AG20443 (cell line): ENCODE results near the gene NFASC.

Source experiments
- DNase-seq: peaks from one replicate; pipeline ENCODE4 v3.0.0; 2012; ENCODE audit warnings: low spot score, mixed read lengths

Gene NFASC

DNA sequence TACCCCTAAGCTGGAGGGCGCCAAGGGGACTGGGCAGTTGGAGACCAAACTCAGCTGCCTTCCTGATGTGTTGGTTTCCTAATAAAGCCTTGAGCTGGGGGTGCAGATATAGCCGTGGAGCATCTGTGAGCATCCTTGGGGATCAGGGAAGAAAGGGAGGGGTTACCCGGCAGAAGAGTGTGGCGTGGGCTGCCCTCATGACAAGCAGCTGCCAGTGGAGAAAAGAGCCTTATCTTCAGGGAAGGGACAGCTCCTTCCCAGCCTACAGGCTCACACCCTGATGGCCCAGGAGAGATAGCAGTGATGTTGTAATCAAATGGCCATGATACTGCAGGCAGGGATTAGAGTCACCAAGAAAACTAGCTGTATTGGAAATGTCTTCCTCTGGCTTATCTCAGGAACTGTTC lies 10.8 kb upstream of the NFASC start:
- peak; percentile 26 for DNase-seq

DNA sequence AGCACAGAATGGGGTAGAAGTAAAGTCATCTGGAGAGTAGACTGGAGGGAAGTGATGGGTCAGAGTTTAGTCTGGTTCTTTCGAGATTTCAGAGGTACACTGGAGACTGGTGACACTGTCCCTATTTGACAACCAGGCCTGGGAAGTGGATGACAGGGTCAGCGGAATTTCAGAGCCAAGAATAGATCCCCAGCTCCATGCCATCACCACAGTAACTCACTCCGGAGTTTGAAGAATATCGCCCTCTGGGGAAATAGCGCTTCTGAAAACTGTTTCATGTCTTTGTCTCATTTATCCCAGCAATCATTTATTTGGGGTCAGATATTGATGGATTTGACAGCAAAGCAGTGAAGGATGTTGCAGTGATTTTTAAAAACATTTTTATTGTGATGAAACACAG lies 7.6 kb upstream of the NFASC start:
- no peak for DNase-seq

DNA sequence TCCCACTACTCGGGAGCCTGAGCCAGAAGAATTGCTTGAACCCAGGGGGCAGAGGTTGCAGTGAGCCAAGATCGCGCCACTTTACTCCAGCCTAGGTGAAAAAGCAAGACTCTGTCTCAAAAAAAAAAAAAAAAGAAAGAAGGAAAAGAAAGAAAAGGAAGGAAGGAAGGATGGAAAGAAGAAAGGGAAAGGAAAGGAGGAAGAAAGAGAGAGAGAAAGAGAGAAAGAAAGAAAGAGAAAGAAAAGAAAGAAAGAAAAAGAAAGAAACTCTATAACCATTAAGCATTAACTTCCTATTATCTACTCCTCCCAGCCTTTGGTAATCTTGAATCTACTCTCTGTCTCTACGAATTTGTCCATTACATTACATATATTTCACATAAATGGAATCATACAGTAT lies 6.9 kb upstream of the NFASC start:
- no peak for DNase-seq

DNA sequence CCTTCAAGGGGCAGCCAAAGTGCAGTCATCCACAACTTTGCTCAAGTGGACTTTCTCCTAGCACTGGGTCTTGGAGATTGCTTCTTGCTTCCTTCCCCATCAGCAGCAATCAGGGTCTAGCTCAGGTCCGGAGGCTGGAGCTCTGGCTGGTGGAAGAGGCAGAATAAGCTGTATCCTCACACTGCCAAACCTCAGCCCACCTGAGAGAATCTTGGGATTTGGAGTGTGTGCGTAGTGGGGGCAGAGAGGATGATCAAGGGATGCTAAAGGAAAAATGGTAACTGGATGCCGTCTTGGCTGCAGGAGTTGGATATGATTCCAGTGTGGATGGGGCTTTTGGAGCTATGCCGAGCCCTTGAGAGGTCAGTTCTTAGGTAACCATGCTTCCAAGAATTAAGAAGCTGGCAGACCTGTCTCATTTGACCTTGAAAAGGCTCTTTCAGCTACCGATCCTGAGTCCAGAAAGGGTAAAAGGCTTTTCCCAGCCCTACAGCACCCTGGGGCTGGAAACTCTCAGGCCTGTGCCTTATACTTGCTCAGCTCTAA lies 4.5 kb upstream of the NFASC start:
- DNase-seq: no peak

DNA sequence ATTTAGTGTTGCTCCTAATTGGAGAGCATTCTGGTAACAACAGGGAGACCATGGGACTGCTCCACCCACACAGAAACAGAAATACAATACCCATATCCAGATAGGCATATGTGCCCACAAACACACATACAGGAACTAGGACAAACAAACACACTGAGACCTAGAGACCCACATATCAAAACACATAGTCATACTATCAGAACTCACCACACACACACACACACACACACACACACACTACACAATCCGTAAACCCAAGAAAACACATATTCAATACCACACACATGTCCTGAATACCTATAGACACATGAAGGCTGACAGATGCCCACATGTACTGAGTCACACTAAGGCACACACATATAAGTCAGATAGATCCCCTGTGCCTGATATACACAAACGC lies 3.5 kb upstream of the NFASC start:
- DNase-seq: no peak

DNA sequence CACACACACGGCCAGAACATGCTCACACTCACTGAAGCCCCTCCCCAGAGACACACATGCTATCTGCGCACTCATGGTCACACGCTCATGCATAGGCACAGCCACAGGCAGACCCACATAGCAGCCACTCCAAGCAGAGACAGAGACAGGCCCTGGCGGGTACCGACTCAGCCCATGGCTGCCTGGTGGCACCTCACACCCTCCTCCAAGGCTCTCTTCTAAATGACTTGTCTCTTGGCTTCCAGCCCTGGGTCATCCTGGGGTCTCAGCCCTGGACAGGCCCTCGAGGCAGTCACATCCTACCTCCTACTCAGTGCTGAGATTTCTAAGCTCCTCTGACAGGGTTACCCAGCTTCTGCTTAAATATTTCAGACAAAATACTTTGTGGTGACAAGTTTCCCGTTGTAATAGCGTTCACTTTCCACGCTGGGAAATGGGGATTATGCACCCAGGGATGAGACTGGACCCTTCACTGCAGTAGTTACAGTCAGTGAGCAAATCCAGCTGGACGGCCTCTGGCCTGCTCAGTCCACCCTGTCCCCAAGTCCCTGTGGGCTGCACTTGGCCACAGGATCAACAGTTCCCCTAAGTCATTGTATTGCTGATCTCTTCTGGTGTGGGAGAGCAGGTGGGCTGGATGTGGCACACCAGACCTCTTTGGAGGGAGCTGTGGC lies 2.9 kb upstream of the NFASC start:
- DNase-seq: no peak

DNA sequence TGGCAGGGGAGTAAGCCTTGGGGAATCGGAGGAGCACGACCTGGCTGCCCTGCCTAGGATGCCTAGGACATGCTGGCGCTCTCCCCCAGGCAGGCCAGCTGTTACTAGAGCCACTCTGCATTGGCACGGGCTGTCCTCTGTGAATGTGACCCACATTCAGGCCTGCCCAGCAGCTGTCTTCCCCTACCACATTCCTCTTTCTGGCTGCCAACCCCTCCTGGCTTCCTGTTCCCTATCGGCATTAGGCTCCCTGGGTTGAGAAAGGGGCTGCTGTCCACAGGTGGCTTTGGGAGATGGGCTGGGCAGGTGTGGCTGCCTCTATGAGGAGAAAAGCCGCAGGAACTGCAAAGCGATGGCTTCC lies 2.3 kb upstream of the NFASC start:
- no peak for DNase-seq

DNA sequence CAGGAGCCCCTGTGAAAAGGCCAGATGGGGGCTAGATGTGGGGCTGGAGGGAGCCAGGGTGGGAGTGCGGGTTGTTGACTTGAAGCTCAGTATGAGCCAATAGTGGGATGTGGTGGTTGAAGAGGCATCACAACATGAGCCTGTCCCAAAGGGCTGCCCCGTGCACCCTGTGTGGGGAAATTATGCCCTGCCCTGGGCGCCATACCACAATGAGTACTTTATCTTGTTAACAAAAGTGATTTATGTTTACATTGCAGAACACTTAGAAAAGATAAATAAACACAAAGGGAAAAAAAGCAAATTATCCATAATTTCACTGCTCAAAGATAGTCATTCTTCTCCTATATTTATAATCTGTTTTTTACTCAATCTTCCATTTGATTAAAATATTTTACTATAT lies 1.6 kb upstream of the NFASC start:
- no peak for DNase-seq

DNA sequence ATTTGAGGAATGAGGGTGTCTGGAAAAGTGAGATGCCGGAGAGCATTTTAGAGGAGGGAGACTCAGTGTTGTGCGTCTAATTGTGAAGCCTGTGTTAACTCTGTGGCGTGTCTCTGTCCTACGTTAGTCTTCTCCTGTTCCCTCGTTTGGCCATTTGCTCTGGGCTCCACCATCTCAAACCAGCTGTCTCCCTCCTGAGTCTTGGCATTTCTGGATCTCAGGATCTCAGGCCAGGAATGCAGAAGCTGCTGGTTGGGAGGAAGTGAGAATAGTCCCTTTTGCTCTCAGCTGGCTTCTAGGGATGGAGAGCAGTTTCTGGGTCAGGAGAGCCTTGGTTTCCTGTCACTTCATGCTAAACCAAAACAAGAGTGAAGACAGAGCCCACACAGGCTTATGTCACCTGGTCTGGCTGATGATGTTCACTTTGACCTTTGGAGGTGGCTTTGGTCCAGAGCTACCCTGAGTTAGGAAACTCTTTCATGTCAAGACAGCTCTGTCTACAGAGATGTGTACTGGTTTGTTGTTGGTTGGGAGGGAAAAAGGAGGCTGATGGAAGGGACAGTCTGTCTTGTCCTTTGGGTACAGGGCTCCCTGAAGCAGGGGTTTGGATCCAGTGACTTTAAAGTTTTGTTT lies 859 bp downstream of the NFASC start:
- DNase-seq: no peak

DNA sequence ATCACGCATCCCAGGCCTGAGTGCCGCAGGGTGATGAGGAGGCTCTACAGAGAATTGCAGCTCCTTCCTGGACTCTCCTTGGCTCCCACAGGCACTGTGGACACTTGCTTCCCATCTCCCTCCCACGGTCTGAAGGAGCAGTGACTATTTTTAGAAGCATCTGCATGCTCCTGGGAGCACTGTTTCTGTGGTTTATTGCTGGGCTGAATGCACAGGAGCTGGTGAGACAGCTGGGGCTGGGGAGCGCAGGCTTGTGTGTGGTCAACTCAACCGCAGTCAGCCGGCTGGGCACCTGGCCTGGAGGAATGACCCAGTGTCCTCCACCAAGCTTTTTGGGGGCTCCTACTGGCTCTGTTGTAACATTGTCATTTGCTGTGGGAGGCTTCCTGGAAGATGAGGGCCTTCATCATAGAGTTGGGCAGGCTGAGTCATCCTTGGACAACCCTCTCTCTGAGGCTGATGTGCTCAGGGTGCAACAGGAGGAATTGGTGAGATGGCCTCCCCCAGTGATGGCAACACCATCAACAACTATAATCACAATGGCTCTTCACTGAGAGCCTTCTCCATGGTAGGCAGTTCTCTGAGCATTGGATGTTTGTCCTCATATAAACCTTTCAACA lies 1.7 kb downstream of the NFASC start:
- DNase-seq: no peak

DNA sequence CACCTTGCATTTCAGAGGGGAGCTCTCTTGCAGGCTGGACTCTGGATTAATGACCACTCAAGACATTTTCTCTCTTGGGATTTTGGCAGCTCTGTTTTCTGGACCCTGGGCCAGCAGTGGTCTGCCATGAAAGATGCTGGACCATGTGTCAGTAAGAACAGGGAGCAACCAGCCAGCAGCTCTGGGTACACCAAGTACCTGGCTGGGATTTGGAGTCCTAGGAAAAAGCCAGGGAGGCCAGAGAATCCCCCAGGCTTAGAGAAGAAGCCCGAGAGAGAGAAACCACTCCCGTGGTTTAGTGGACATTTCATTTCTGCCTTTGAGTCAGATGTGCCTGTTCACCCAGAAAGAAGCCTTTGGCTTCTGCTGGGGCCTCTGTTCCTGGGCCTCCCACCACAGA lies 2.5 kb downstream of the NFASC start:
- no peak for DNase-seq

DNA sequence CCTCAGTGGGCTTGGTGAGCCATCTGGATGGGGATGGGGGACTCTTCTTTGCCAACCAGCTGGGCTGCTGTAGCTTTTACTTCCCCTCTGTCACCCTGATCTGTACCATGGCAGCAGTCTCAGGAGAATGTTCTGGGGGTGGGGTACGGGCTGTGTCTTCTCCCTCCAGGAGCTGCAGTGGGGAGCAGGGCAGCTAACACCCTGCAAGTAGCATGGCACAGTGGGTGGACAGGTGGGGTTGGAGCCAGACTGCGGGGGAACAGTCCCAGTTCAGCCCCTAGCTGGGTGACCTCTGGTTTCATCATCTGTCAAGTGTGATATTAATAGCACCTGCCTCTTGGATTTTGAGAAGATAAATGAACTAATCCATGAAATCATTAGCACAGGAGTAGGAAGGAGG lies 3.1 kb downstream of the NFASC start:
- no peak for DNase-seq

DNA sequence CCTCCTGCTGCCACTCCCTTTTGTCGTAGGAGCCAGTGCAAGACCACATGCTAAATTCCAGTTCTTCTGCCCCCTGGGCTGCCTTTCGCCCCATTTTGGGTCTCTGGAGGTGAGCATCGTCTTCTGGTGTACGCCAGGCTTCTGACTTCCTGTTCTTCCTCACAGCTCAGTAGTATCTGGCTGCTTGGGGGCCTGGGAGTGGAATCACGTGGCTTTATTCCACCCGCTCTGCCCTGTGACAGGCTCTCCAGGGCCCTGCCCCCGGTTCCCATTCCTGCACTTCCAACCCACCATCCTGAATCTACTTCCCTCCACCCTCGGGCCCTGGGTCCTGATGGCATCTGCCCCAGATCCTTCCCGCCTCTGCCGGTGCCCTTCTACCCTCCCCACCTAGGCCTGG lies 3.6 kb downstream of the NFASC start:
- no peak for DNase-seq

DNA sequence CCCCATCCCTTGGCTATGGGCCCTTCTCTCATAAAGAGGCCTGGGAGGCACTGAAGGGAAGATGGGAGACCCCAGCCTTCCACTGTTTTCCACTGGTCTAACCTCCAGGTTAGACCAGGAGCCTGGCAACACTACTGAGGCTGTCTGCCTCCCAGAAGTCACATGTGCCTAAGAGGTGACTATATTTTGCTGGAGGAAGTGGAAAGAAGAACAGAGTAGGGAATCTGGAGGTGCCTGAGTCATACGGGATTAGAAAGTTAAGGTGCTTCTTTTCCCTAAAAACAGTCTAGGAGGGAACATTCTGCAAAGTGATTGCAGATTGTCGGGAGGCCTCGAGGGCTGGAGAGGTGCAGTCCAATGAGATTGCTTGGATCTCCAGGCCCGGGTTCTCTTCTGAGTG lies 4.6 kb downstream of the NFASC start:
- DNase-seq: no peak

DNA sequence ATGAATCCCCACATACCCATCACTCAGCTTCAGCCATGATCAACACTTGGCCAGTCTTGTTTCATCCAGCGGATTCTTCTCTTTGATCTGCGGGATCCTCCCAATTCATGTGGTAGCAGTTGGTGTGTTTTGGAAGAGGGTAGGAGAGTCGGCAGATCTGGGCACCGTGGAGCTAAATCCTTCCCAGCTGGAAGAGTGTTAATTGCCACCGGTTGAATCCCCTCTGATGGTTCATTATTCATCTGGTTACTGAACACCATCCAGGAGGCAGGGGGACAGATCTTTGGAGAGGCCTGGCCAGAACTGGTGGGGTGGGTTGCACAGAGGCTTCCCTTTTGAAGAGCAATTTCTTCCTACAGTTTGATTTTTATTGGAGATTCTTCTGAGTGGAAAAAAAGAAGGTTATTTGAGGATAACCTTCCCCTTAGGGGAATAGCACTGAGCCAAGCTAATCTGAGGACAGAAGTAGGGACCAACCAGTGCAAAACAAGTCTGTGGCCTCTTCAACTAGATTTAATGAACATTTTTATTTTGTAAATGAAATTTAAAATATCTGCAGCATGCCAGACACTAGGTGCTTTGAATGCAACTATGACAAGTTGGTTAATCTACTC lies 8.1 kb downstream of the NFASC start:
- no peak for DNase-seq

DNA sequence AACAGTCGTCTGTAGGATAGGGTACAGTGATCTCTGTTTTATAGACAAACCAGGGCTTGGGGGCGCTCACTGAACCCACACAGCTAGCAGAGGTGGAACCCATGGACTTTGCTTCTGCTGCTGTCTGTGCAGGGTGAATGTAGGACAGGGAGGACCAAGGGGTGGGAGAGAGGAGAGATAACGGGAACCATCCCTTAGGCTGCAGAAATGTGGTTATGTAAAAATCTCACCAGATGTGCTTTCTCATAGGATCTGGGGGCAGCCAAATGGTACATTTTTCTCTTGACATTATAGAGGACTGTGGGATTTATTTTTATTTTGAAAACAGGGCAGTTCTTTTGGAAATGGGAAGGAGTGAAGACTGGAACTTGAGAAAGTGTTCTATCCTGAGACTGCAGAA lies 8.7 kb downstream of the NFASC start:
- DNase-seq: no peak

DNA sequence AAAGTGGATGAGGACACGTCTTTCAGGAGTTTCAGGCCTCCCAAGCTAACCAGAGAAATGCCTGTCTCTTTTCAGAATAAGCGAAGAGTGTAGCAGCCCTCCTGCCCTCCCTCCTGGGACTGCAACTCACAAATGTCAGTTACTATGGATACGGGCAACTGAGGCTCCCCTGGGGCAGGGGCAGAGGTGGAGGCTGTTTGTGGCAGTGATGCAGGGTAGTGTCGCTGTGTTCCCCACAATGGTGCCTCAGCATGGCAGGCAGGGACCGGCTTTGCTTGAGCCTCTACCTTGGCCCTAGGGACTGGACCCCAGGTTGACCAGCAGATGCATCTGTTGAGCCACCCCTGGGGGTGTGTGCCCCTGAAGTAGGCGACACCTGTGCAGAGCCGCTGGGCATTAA lies 10.2 kb downstream of the NFASC start:
- DNase-seq: no peak

DNA sequence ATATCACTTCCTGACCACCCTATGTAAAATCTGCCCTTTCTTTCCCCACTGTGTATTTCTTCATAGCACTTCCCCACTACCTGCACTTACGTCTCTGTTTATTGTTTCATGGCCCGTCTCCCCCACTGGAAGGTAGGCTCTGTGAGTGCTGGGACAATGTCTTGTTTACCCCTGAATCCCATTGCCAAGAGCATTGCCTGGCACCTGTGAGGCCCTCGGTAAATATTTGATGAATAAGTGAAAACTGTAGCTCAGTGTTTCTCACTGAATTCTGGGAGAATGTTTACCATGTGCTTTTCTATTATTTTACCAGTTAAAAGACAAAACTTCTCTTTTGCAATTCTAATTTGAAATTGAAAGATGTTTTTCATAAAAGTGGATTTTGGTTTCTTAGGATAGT lies 11.8 kb downstream of the NFASC start:
- no peak for DNase-seq

DNA sequence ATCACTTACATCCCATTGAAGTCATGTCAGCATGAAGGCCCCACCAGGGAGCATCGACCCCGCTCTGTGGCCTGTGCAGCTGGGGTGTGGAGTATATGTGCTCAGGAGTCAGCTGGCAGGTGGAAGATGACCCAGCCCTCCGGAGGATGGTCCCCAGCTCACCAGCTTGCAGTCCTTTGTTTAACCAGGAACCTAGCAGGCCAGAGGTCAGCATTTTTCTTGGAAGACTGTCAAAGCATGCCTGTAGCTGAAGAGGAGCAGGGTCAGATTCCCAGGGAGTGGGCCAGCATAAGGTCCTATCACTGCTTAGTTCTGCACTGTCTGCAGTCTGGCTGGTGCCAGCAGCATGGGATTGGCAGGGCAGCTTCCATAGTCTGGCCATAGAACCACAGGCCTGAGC lies 12.7 kb downstream of the NFASC start:
- DNase-seq: no peak

DNA sequence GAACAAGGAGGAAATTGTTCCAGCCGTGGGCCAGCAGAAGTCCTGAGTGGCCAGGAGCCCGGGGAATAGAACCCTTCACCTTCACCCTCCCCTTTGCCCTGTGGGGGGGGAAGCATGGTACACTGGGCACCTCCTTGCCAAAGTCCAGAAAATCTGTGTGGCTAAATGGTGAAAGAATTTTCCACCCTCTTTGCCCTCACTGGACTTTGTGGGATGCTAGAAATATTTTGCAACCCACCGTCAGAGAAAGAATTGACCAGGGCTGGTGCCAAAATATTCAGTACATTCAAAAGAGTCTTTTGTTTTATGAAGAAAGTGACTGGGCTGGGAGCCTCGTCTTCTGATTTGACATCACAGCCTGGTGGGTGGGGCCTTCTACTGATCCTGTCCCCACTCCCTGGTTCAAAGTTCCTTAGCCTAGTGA lies 14.6 kb downstream of the NFASC start:
- DNase-seq: peak; percentile 80

DNA sequence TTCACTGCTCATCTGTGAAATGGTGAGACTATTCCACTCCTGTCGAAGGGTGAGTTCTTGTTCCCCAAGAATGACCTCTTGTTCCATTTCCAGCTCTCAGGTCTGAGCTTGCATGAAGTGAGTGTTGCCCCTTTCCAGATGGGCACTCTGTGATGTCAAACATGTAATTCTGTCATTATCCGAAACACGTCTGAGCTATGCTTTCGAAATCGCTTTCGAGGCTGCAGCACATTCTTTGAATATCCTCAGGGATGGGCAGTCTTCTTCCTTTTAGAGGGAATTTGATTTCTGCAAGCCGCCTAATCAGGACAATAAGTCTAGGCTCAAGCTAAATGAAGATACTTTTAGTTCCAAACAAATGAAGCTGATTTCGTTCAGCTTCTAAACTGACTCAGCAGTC lies 15.1 kb downstream of the NFASC start:
- DNase-seq: peak; percentile 43

DNA sequence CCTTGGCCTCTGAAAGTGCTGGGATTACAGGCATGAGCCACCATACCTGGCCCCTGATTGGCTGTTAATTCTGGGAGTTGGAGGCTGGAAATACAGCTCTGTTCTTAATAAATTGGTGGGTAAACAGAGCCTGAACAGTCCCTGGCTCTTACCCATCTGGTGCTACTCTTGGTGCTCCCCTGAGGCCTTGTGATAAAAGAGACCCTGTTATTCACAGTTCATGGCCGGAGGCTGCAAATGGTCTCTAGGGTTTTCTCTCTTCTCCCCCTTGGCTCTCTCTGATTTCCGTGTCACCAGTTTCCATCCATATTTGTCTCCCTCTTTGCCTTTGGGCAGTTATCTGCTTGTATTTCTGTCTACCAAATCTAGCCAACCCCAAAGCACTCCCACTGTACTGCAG lies 17.2 kb downstream of the NFASC start:
- no peak for DNase-seq

DNA sequence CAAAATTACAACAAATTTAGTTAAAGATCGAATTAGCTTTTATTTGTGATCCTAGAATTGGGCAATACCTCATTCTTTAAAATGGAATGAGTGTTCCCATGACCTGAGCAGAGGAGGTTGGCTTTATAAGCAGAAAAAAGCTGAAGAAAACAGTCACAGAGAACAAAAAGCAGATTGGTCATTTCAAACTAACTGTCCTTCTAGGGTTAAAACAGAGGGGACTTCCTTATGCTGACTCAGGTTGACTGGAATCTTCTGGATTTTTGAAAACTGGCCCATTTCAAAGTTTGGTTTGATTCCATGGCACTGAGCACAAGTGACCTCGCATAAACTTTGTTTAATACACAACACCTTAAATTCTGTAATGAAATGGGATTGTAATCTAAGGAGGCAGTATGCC lies 17.6 kb downstream of the NFASC start:
- DNase-seq: no peak
